GM23338 (cell line): ENCODE measurements around the gene VAPB. TPM values are rescaled to one million over a fixed set of nuclear protein-coding genes. Genes with fewer than 3 reads are reported as not detected.

Experiments
- ATAC-seq: fragments of 200-7000 bp; cut with Tn5 transposase; 3 replicates; pipeline ENCODE4 v1.9.1; 2020
- DNase-seq: peaks from one replicate; pipeline ENCODE4 v3.0.0-alpha.2; 2015; ENCODE audit warnings: low spot score
- H2AFZ ChIP-seq: fragments of 200-600 bp; sonication (generic); 2 replicates; pipeline ENCODE4 v1.8.0; 2016; ENCODE audit warnings: antibody characterized with exemption, mild to moderate bottlenecking, moderate library complexity
- H3F3A ChIP-seq: fragments of 200-600 bp; sonication (generic); replicated peaks from 2 replicates; pipeline ENCODE4 v1.8.0; 2017; ENCODE audit warnings: antibody characterized with exemption, mixed run types, low read depth
- H3K27ac ChIP-seq: fragments of 200-600 bp; sonication (generic); 2 replicates; pipeline ENCODE4 v1.6.1; 2016; ENCODE audit warnings: low read depth
- H3K27me3 ChIP-seq: fragments of 200-600 bp; sonication (generic); 2 replicates; pipeline ENCODE4 v1.8.0; 2016; ENCODE audit warnings: mild to moderate bottlenecking, mixed run types, moderate library complexity; ENCODE audit not compliant: insufficient read depth
- H3K36me3 ChIP-seq: fragments of 200-600 bp; sonication (generic); 2 replicates; pipeline ENCODE4 v1.8.0; 2016; ENCODE audit warnings: mild to moderate bottlenecking; ENCODE audit not compliant: insufficient read depth
- H3K4me1 ChIP-seq: fragments of 200-600 bp; sonication (generic); 2 replicates; pipeline ENCODE4 v1.8.0; 2016; ENCODE audit warnings: mild to moderate bottlenecking, moderate library complexity; ENCODE audit not compliant: insufficient read depth
- H3K4me2 ChIP-seq: fragments of 200-600 bp; sonication (generic); 2 replicates; pipeline ENCODE4 v1.7.1; 2017; ENCODE audit warnings: mixed run types
- H3K4me3 ChIP-seq: fragments of 200-600 bp; sonication (generic); 2 replicates; pipeline ENCODE4 v1.6.1; 2016; ENCODE audit warnings: mixed run types
- H3K79me2 ChIP-seq: fragments of 200-600 bp; sonication (generic); replicated peaks from 2 replicates; pipeline ENCODE4 v1.8.0; 2017; ENCODE audit warnings: mild to moderate bottlenecking; ENCODE audit not compliant: insufficient read depth
- H3K9me2 ChIP-seq: fragments of 200-600 bp; sonication (generic); 2 replicates; pipeline ENCODE4 v1.8.0; 2017; ENCODE audit not compliant: insufficient read depth
- H4K20me1 ChIP-seq: fragments of 200-600 bp; sonication (generic); replicated peaks from 2 replicates; pipeline ENCODE4 v1.8.0; 2017; ENCODE audit warnings: mild to moderate bottlenecking; ENCODE audit not compliant: insufficient read depth
- H3K27ac Mint-ChIP-seq: 2 replicates; pipeline ENCODE4 v1.8.0; 2020; ENCODE audit warnings: inconsistent platforms, mild to moderate bottlenecking, moderate library complexity, mixed read lengths
- H3K27me3 Mint-ChIP-seq: 3 replicates; pipeline ENCODE4 v1.8.0; 2022; ENCODE audit warnings: low read depth, mild to moderate bottlenecking, moderate library complexity, mixed read lengths, inconsistent platforms; ENCODE audit not compliant: insufficient read depth, poor library complexity
- H3K36me3 Mint-ChIP-seq: 3 replicates; pipeline ENCODE4 v1.8.0; 2021; ENCODE audit warnings: low read depth, mild to moderate bottlenecking, inconsistent platforms, moderate library complexity, mixed read lengths
- H3K4me1 Mint-ChIP-seq: 3 replicates; pipeline ENCODE4 v1.8.0; 2020; ENCODE audit warnings: mild to moderate bottlenecking, inconsistent platforms, mixed read lengths
- H3K4me3 Mint-ChIP-seq: 3 replicates; pipeline ENCODE4 v1.8.0; 2021; ENCODE audit warnings: moderate library complexity, mild to moderate bottlenecking, inconsistent platforms, mixed read lengths
- H3K9me3 Mint-ChIP-seq: 3 replicates; pipeline ENCODE4 v1.8.0; 2020; ENCODE audit warnings: moderate library complexity, mild to moderate bottlenecking, inconsistent platforms, mixed read lengths
- CREB1 ChIP-seq: fragments of 250-450 bp; sonication (Bioruptor Pico); IDR thresholded peaks from 2 replicates; pipeline ENCODE4 v1.5.0; 2020; ENCODE audit warnings: low read depth, mild to moderate bottlenecking, moderate library complexity
- EZH2 ChIP-seq: fragments of 200-600 bp; sonication (generic); IDR thresholded peaks from one replicate; pipeline ENCODE4 v1.8.0; 2017; ENCODE audit warnings: antibody characterized with exemption, mild to moderate bottlenecking, low read depth; ENCODE audit not compliant: unreplicated experiment
- EZH2phosphoT487 ChIP-seq: fragments of 200-600 bp; sonication (generic); IDR thresholded peaks from one replicate; pipeline ENCODE4 v1.8.1; 2018; ENCODE audit warnings: antibody characterized with exemption; ENCODE audit not compliant: unreplicated experiment
- JUNB ChIP-seq: IDR thresholded peaks from one replicate; pipeline ENCODE4 v1.6.1; 2016; ENCODE audit warnings: antibody characterized with exemption; ENCODE audit not compliant: unreplicated experiment
- NANOG ChIP-seq: IDR thresholded peaks from 2 replicates; pipeline ENCODE4 v1.6.1; 2016; ENCODE audit warnings: antibody characterized with exemption, borderline replicate concordance
- POLR2AphosphoS5 ChIP-seq: IDR thresholded peaks from 2 replicates; pipeline ENCODE4 v1.6.1; 2016; ENCODE audit warnings: antibody characterized with exemption, low read depth
- STAT1 ChIP-seq: IDR thresholded peaks from one replicate; pipeline ENCODE4 v1.6.1; 2016; ENCODE audit warnings: antibody characterized with exemption; ENCODE audit not compliant: unreplicated experiment
- ZNF114 ChIP-seq: fragments of 250-450 bp; sonication (Bioruptor Pico); IDR thresholded peaks from 2 replicates; pipeline ENCODE4 v1.5.0; 2020; ENCODE audit warnings: mild to moderate bottlenecking, moderate library complexity
- ZNF331 ChIP-seq: fragments of 250-450 bp; sonication (Bioruptor Pico); IDR thresholded peaks from 2 replicates; pipeline ENCODE4 v1.5.0; 2020; ENCODE audit warnings: low read depth, mild to moderate bottlenecking, moderate library complexity
- polyA plus RNA-seq: library from polyadenylated mRNA; unstranded; fragments of >200 nt; fragmentation: Nextera tagmentation; extraction: Ambion mirVana; gene quantifications from 2 replicates; pipeline ENCODE4 v1.2.1, GENCODE V29; 2016
- total RNA-seq: library from RNA; depleted of rRNA; stranded (reverse); fragments of >200 nt; shearing (Covaris generic); gene quantifications from 2 replicates; pipeline ENCODE4 v1.2.3, GENCODE V29; 2014
- TF ChIP-seq, protein P1 (sequence below), 2 experiments: fragments of 200-600 bp in 1 of 2; sonication (generic) in 1 of 2; conservative IDR thresholded peaks; 2 replicates each; pipeline versions ENCODE4 v1.5.1 to v1.6.1; 2016 to 2017; ENCODE audit warnings: antibody characterized with exemption in 2 of 2, low read depth in 2 of 2, mild to moderate bottlenecking in 2 of 2, moderate library complexity in 1 of 2
- TF ChIP-seq, protein P2 (sequence below): IDR thresholded peaks from 2 replicates; pipeline ENCODE4 v1.6.1; 2016; ENCODE audit warnings: antibody characterized with exemption
- TF ChIP-seq, protein P3 (sequence below): IDR thresholded peaks from one replicate; pipeline ENCODE4 v1.6.1; 2018; ENCODE audit warnings: antibody characterized with exemption; ENCODE audit not compliant: unreplicated experiment

The VAPB gene
- total and polyA plus RNA-seq, 2 experiments from 2014 or later: 18.8 to 22.9 TPM

DNA sequence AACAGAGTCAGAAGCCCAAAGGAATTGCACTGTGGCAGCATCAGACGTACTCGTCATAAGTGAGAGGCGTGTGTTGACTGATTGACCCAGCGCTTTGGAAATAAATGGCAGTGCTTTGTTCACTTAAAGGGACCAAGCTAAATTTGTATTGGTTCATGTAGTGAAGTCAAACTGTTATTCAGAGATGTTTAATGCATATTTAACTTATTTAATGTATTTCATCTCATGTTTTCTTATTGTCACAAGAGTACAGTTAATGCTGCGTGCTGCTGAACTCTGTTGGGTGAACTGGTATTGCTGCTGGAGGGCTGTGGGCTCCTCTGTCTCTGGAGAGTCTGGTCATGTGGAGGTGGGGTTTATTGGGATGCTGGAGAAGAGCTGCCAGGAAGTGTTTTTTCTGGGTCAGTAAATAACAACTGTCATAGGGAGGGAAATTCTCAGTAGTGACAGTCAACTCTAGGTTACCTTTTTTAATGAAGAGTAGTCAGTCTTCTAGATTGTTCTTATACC is 55.8 kb downstream of the VAPB start:
- Histone ChIP-seq H2AFZ (no peak overlapping the region), H3K4me1 (peaks cover 22% of the 10 kb centered on the region), H3K4me3 (no peak overlapping the region), H3K27ac (0 out of 2 replicates have a peak overlapping the region, but pooled peaks have one; percentile 27), H3K79me2 (peaks cover 22% of the 10 kb centered on the region), H3K4me2 (no peak overlapping the region), H3K36me3 (0 out of 2 replicates have a peak, but pooled peaks cover 5% of the 10 kb centered on the region), H3K9me2 (no peaks in the 10 kb centered on the region), H3F3A (no peaks in the 10 kb centered on the region; the same call in 1 of the 2 replicates), H3K27me3 (no peaks in the 10 kb centered on the region), H4K20me1 (no peaks in the 10 kb centered on the region; the same call in 1 of the 2 replicates)
- no peak for DNase-seq
- Mint-ChIP-seq H3K9me3 (no peaks in the 10 kb centered on the region), H3K36me3 (peaks cover 32% of the 10 kb centered on the region; the same call in 2 of the 3 replicates), H3K27me3 (peaks cover 14% of the 10 kb centered on the region), H3K27ac (0 out of 2 replicates have a peak overlapping the region, but pooled peaks have one; percentile 12), H3K4me3 (no peak overlapping the region), H3K4me1 (peaks cover 47% of the 10 kb centered on the region)
- TF ChIP-seq ZNF331 (CRISPR knock-in tag) (no peak), EZH2 (no peak), NANOG (no peak), STAT1 (no peak), POLR2AphosphoS5 (no peak), EZH2phosphoT487 (no peak)
- TF ChIP-seq, protein P1, sequence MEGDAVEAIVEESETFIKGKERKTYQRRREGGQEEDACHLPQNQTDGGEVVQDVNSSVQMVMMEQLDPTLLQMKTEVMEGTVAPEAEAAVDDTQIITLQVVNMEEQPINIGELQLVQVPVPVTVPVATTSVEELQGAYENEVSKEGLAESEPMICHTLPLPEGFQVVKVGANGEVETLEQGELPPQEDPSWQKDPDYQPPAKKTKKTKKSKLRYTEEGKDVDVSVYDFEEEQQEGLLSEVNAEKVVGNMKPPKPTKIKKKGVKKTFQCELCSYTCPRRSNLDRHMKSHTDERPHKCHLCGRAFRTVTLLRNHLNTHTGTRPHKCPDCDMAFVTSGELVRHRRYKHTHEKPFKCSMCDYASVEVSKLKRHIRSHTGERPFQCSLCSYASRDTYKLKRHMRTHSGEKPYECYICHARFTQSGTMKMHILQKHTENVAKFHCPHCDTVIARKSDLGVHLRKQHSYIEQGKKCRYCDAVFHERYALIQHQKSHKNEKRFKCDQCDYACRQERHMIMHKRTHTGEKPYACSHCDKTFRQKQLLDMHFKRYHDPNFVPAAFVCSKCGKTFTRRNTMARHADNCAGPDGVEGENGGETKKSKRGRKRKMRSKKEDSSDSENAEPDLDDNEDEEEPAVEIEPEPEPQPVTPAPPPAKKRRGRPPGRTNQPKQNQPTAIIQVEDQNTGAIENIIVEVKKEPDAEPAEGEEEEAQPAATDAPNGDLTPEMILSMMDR (conservative IDR thresholded peaks at IDR 0.05; ENCODE audit: low read depth in 2 of 2): no peak
- ATAC-seq: no peak

DNA sequence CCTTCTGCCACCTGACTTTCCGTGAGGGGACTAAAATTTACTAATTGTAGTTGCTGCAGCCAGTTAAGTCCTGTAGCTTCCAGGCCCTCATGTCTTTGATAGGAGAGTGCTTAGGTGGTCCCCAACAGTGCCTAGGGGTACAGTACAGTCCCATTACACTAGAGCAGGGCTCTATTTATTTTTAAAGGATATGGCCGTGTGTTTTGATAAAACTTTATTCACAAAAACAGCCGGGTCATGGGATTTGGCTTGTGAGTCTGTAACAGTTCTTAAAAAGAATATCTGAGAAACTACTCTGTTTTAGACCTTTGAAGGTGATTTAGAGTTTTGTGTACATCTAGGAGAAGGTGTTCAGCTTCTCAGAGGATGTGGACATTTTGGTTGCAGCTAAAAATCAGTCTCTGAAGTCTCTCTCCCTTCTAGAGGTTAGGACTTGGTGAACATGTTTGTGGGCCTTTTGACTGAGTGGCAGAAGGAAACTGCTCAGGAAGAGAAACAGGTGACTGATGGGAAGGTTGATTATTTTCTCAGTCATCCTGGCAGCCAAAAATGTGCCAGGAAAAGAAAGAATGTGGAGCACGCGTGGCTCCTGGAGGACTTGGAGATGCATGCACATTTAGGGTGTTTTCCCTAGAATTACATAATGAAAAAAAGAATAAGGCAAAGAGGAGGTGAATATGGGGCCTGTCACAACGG is 57.4 kb downstream of the VAPB start:
- H3K79me2 ChIP-seq: peaks cover 7% of the 10 kb centered on the region; the same call in 1 of the 2 replicates
- no peaks in the 10 kb centered on the region; the same call in 1 of the 2 replicates for H3F3A ChIP-seq
- DNase-seq: no peak
- no peaks in the 10 kb centered on the region for H3K9me2 ChIP-seq
- no peak for ATAC-seq
- H3K27me3 ChIP-seq: no peaks in the 10 kb centered on the region
- peaks cover 35% of the 10 kb centered on the region for H3K4me1 Mint-ChIP-seq
- H4K20me1 ChIP-seq: no peaks in the 10 kb centered on the region; the same call in 1 of the 2 replicates
- H3K36me3 Mint-ChIP-seq: peaks cover 25% of the 10 kb centered on the region; the same call in 2 of the 3 replicates
- no peak overlapping the region for H3K4me3 Mint-ChIP-seq
- H3K9me3 Mint-ChIP-seq: no peaks in the 10 kb centered on the region
- peaks cover 16% of the 10 kb centered on the region for H3K4me1 ChIP-seq
- no peak overlapping the region for H3K4me2 ChIP-seq
- peak overlapping the region; percentile 60; the same call in 1 of the 2 replicates for H3K27ac ChIP-seq
- no peak overlapping the region for H2AFZ ChIP-seq
- no peak overlapping the region for H3K27ac Mint-ChIP-seq
- no peak overlapping the region for H3K4me3 ChIP-seq
- H3K27me3 Mint-ChIP-seq: peaks cover 14% of the 10 kb centered on the region
- H3K36me3 ChIP-seq: 0 out of 2 replicates have a peak, but pooled peaks cover 5% of the 10 kb centered on the region
- TF ChIP-seq EZH2: no peak
- TF ChIP-seq STAT1: no peak
- TF ChIP-seq, protein P2, sequence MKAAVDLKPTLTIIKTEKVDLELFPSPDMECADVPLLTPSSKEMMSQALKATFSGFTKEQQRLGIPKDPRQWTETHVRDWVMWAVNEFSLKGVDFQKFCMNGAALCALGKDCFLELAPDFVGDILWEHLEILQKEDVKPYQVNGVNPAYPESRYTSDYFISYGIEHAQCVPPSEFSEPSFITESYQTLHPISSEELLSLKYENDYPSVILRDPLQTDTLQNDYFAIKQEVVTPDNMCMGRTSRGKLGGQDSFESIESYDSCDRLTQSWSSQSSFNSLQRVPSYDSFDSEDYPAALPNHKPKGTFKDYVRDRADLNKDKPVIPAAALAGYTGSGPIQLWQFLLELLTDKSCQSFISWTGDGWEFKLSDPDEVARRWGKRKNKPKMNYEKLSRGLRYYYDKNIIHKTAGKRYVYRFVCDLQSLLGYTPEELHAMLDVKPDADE: no peak
- no peak for TF ChIP-seq ZNF114 (CRISPR knock-in tag)
- no peak for TF ChIP-seq ZNF331 (CRISPR knock-in tag)
- TF ChIP-seq JUNB: no peak
- TF ChIP-seq, protein P3, sequence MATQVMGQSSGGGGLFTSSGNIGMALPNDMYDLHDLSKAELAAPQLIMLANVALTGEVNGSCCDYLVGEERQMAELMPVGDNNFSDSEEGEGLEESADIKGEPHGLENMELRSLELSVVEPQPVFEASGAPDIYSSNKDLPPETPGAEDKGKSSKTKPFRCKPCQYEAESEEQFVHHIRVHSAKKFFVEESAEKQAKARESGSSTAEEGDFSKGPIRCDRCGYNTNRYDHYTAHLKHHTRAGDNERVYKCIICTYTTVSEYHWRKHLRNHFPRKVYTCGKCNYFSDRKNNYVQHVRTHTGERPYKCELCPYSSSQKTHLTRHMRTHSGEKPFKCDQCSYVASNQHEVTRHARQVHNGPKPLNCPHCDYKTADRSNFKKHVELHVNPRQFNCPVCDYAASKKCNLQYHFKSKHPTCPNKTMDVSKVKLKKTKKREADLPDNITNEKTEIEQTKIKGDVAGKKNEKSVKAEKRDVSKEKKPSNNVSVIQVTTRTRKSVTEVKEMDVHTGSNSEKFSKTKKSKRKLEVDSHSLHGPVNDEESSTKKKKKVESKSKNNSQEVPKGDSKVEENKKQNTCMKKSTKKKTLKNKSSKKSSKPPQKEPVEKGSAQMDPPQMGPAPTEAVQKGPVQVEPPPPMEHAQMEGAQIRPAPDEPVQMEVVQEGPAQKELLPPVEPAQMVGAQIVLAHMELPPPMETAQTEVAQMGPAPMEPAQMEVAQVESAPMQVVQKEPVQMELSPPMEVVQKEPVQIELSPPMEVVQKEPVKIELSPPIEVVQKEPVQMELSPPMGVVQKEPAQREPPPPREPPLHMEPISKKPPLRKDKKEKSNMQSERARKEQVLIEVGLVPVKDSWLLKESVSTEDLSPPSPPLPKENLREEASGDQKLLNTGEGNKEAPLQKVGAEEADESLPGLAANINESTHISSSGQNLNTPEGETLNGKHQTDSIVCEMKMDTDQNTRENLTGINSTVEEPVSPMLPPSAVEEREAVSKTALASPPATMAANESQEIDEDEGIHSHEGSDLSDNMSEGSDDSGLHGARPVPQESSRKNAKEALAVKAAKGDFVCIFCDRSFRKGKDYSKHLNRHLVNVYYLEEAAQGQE: no peak
- TF ChIP-seq EZH2phosphoT487: no peak
- TF ChIP-seq, protein P1 (conservative IDR thresholded peaks at IDR 0.05; ENCODE audit: low read depth in 2 of 2): no peak
- TF ChIP-seq CREB1 (CRISPR knock-in tag): no peak
- no peak for TF ChIP-seq POLR2AphosphoS5
